GM13976 (cell line): ENCODE results near the gene BMP8B.

ENCODE experiments used
- DNase-seq: peaks from one replicate; pipeline ENCODE4 v3.0.0; 2012; ENCODE audit warnings: low spot score
- CTCF ChIP-seq: IDR thresholded peaks from 2 replicates; pipeline ENCODE4 v1.5.1; 2012; ENCODE audit warnings: borderline replicate concordance, mild to moderate bottlenecking; ENCODE audit not compliant: insufficient read depth; ENCODE audit errors: extremely low read depth, missing control alignments, control extremely low read depth
- in situ Hi-C: fragments of 300-500 bp; cut with MboI; formaldehyde crosslinking; loops from one replicate; pipeline ENCODE4 v1.12.0; 2022; ENCODE audit warnings: low sequenced_read_pairs, mixed read lengths, inconsistent platforms; ENCODE audit not compliant: unreplicated experiment

The BMP8B gene

GRCh38 chr1:39762550-39763540 is 25.8 kb downstream of the BMP8B start:
- no peak for DNase-seq
- in situ Hi-C loops = no loop called here

GRCh38 chr1:39761557-39762260 is 27.0 kb downstream of the BMP8B start:
- in situ Hi-C loops = no loop called here
- TF ChIP-seq CTCF = no peak
- DNase-seq = no peak

More at GRCh38 chr1:39762550-39763540, 25.8 kb downstream of the BMP8B start:
- no peak for TF ChIP-seq CTCF

GRCh38 chr1:39761016-39761415 is 27.6 kb downstream of the BMP8B start:
- no peak for TF ChIP-seq CTCF
- in situ Hi-C loops = no loop called here
- DNase-seq = no peak

- DNase-seq = no peak
- TF ChIP-seq CTCF = no peak
- in situ Hi-C loops = no loop called here
These were observed 28.3 kb downstream of the BMP8B start for GRCh38 chr1:39760074-39761008.

- TF ChIP-seq CTCF = no peak
- in situ Hi-C loops = no loop called here
- DNase-seq = no peak
These were observed 29.3 kb downstream of the BMP8B start for GRCh38 chr1:39759436-39759726.
